Large intestine (tissue), 3 donors: Measurements from ENCODE around the gene KRTAP5-2. TPM values are rescaled to one million over a fixed set of nuclear protein-coding genes. Genes with fewer than 3 reads are reported as not detected.

Experiments
- DNase-seq, 2 donors: peaks; one replicate each; pipeline versions ENCODE4 v3.0.0 to v3.0.0-alpha.2; 2013
- H3K27ac ChIP-seq: one replicate; pipeline ENCODE4 v1.5.1; 2013; ENCODE audit warnings: low read length
- H3K27me3 ChIP-seq: 2 replicates; pipeline ENCODE4 v1.6.1; 2013; ENCODE audit warnings: low read length; ENCODE audit not compliant: control insufficient read depth, insufficient read depth
- H3K36me3 ChIP-seq: 2 replicates; pipeline ENCODE4 v1.6.1; 2013; ENCODE audit warnings: low read length; ENCODE audit not compliant: control insufficient read depth, insufficient read depth
- H3K4me1 ChIP-seq: one replicate; pipeline ENCODE4 v1.6.1; 2013; ENCODE audit warnings: low read length; ENCODE audit not compliant: control insufficient read depth, insufficient read depth
- H3K4me3 ChIP-seq: one replicate; pipeline ENCODE4 v1.5.1; 2013; ENCODE audit warnings: low read length
- H3K9me3 ChIP-seq: one replicate; pipeline ENCODE4 v1.6.1; 2013; ENCODE audit warnings: mild to moderate bottlenecking, low read depth, low read length, moderate library complexity; ENCODE audit not compliant: control insufficient read depth
- WGBS: methylation state at CpG from one replicate; pipeline ENCODE4 v1.1.5; 2013; ENCODE audit warnings: low lambda C conversion rate; ENCODE audit not compliant: insufficient coverage; 5-methylcytosine and 5-hydroxymethylcytosine counted together
- polyA plus RNA-seq: library from polyadenylated mRNA; unstranded; fragments of 120-200 nt; gene quantifications from one replicate; pipeline ENCODE4 v1.2.1, GENCODE V29; 2013

The KRTAP5-2 gene
- polyA plus RNA-seq, 1 donor, result 0.42 TPM

DNA sequence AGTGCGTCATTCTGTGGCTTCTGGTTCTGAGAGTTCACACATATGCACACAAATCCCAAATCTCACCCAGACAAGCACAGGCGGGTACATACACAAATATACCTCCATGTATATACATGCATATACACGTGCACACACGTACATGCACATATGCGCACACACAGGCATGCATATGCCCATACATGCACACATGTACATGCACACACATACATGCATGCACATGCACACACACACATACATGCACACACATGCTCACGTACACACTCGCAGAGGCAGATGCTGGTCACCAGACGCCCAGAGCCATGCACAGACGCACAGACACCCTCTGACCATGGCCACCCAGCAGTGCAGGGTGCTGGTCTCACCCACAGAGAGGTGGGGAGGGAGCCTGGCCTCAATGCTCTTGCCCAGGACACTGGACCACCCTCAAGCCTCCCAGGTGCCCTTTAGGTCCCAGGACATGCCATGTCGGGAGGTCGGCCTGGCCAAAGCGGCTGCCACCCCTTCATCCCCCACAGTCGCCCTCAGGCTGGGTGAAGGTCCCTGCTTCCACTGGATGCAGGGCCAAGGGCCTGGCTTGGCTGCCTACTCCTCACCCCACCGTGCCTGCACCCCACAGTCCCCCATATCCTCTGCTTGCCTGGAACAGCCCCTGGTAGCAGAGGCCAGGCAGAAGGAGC lies 35.5 kb downstream of the KRTAP5-2 start:
- Histone ChIP-seq H3K9me3 (peaks cover 3% of the 10 kb centered on the region), H3K36me3 (peaks cover 47% of the 10 kb centered on the region), H3K27me3 (no peaks in the 10 kb centered on the region), H3K4me3 (no peak overlapping the region), H3K4me1 (peaks cover 91% of the 10 kb centered on the region), H3K27ac (no peak overlapping the region)
- no peak for DNase-seq
- WGBS, result no CpG with 5 or more reads among the region's 14 CpGs

DNA sequence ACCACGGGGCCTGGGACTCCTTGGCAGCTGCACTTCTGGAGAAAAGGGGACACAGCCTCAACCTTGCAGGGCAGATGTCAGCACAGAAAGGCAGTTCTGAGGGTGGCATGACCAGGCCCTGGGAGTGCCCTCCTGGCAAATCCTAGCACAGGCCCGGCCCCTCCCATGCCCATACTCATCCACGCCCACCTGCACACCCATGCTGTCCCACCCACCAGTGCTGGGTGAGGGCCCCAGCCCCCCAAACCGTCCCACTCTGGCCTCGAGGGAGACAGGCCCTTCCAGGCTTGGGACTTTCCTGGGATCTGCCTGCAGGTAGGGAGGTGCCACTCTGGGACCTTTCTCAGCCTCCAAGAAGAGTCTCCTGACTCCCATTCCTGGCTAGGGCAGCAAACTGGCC lies 36.1 kb downstream of the KRTAP5-2 start:
- H3K4me3 ChIP-seq, result no peak overlapping the region
- no CpG with 5 or more reads among the region's 5 CpGs for WGBS
- peaks cover 84% of the 10 kb centered on the region for H3K4me1 ChIP-seq
- H3K27ac ChIP-seq, result no peak overlapping the region
- H3K36me3 ChIP-seq, result peaks cover 51% of the 10 kb centered on the region
- H3K9me3 ChIP-seq, result peaks cover 3% of the 10 kb centered on the region
- H3K27me3 ChIP-seq, result no peaks in the 10 kb centered on the region
- DNase-seq, result no peak

DNA sequence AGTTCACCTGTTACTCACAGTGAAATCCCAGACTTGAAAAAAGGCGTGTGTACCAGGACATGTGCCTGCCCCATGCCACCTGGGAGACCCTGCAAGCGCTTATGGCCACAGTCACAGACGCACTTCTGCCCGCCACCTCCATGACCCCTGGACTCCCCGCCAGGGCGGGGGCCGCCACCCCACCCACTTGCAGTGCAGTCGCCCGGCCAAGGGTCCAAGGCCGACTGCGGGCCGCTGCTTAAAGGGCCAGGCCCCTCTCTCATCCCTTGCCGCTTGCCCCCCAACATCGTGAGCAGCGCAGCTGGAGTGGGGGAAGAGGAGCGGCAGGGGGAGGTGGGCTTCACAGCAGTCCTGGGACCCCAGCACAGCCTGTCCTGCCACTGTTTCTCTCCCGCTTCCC lies 36.8 kb downstream of the KRTAP5-2 start:
- Histone ChIP-seq H3K4me3 (no peak overlapping the region), H3K9me3 (peaks cover 3% of the 10 kb centered on the region), H3K27ac (peak overlapping the region; percentile 4), H3K4me1 (peaks cover 78% of the 10 kb centered on the region), H3K27me3 (no peaks in the 10 kb centered on the region), H3K36me3 (peaks cover 51% of the 10 kb centered on the region)
- no CpG with 5 or more reads among the region's 17 CpGs for WGBS
- peak in 1 of 2 donors; percentile 68 for DNase-seq

DNA sequence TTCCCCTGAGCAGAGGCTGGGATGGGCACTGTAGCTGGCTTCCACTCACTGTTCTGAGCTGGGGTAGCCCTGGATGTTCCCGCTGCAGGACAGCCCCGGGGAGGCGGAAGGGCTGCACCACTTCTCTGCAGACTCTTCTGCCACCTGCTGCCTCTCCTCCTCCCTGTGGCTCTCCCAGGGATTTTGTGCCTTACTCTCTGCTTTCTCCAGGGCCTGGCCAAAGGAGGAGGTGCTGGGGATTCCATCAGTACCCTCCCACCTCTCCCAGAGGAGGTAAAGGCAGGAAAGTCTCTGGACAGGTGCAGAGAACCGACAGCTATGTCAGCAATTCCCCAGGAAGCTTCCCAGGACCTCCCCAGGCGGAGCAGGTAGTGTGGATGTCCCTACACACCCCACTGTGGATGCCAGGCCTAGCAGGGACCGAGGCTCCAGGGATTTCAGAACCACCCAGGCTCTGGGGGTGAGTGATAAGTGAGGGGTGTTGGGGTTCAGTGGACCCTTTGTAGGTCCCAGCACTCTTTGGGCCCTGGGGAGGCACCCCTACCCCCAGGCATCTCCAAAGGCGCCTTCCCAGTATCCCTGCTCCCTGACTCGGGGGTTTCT lies 37.3 kb downstream of the KRTAP5-2 start:
- DNase-seq, result no peak
- Histone ChIP-seq H3K27ac (peak overlapping the region; percentile 4), H3K4me1 (peaks cover 74% of the 10 kb centered on the region)

DNA sequence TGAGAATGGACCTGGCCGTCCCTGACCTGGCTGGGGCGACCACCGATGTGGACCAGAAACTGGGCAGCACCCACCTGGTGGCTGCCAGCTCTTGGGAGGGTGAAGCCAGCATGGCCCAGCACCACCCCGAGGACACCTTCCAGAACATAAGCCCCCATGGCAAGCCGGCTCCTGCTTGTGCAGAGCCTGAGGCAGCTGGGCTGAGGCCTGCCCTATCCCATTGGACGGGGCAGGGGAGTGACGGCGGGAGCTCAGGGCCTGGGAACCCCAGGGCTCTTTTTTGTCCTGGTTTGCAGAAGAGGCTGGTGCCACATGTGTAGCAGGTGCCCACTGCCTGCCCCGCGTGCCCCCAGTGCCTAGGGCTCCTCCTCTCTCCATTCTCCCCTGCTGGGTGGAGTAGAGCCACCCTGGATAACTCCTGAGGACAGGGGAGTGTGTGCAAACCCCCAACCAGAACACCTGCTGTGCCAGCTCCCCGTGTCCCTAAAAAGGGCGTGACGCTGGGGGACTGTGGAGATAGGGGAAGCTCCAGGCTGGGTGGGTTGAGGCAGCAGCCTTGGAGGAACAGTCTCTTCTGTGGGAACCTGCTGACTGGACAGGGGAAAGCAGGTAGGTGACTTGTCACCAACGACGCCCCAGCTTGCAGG lies 38.0 kb downstream of the KRTAP5-2 start:
- Histone ChIP-seq H3K4me1 (peaks cover 75% of the 10 kb centered on the region), H3K27me3 (no peaks in the 10 kb centered on the region), H3K36me3 (peaks cover 54% of the 10 kb centered on the region), H3K27ac (no peak overlapping the region), H3K9me3 (peaks cover 3% of the 10 kb centered on the region), H3K4me3 (no peak overlapping the region)
- DNase-seq, result no peak
- no CpG with 5 or more reads among the region's 15 CpGs for WGBS

More for the DNA sequence above, 37.3 kb downstream of the KRTAP5-2 start:
- Histone ChIP-seq H3K4me3 (no peak overlapping the region), H3K36me3 (peaks cover 52% of the 10 kb centered on the region), H3K9me3 (peaks cover 3% of the 10 kb centered on the region), H3K27me3 (no peaks in the 10 kb centered on the region)
- WGBS, result no CpG with 5 or more reads among the region's 8 CpGs

DNA sequence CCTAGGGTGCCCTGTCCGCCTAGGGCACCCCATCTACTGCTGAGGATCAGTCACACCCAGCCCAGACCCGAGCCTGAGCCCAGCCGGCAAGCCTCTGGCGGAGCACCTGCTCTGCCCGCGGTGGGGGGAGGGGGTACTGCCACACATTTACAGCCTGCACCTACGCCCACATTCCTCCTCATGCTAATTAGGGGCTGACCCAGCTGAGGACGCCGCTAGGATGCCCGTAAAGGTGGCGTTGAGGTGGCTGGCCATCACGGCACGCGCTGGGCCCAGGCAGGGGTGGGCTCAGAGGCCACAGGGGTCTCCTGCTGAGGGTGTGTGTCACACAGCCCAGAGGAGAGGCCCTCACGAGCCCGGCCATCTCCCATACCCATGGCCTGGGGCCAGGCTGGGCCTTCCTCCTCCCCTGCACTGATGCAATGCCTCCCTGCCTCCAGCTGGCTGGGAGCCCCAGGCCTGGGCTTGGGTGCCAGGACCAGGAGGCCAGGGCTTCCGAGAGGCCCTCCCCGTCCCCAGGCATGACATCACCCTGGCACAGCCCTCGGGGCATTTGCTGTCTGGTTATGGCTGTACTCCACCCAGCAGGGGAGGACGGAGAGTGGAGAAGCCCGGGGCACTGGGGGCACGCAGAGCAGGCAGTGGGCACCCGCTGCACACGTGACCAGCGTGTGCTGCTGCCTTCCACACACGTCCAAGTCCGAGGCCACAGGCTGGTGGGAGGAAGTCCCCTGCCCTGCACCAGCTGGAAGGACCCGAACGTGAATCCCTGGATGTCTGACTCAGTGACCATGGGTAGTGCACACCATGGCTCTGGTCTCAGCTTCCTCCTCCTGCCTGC lies 38.8 kb downstream of the KRTAP5-2 start:
- Histone ChIP-seq H3K27ac (peak overlapping the region; percentile 72), H3K4me1 (peaks cover 75% of the 10 kb centered on the region), H3K27me3 (no peaks in the 10 kb centered on the region), H3K36me3 (peaks cover 55% of the 10 kb centered on the region), H3K9me3 (peaks cover 3% of the 10 kb centered on the region), H3K4me3 (no peak overlapping the region)
- DNase-seq, result peak; percentile 89 to 92
- WGBS, result no CpG with 5 or more reads among the region's 29 CpGs

DNA sequence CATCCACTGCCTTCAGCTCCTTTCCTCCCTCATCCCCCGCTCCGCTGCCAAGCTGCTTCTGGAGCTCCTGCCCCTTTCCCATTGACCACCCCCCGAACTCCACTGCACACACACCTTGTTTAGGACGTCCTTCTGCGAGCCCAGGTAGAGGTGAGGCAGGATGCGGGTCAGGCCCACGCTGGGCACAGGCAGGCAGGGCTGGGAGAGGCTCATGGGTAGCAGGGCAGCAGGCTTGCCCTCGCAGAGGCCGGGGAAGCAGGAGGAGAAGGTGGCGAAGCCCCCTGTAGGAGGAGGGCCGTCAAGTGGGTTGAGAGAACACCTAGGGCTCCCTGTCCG lies 39.4 kb downstream of the KRTAP5-2 start:
- peaks cover 3% of the 10 kb centered on the region for H3K9me3 ChIP-seq
- WGBS, result no CpG with 5 or more reads among the region's 12 CpGs
- H3K27me3 ChIP-seq, result no peaks in the 10 kb centered on the region
- peaks cover 51% of the 10 kb centered on the region for H3K36me3 ChIP-seq
- H3K4me1 ChIP-seq, result peaks cover 75% of the 10 kb centered on the region
- no peak overlapping the region for H3K4me3 ChIP-seq
- H3K27ac ChIP-seq, result peak overlapping the region; percentile 72
- no peak for DNase-seq

DNA sequence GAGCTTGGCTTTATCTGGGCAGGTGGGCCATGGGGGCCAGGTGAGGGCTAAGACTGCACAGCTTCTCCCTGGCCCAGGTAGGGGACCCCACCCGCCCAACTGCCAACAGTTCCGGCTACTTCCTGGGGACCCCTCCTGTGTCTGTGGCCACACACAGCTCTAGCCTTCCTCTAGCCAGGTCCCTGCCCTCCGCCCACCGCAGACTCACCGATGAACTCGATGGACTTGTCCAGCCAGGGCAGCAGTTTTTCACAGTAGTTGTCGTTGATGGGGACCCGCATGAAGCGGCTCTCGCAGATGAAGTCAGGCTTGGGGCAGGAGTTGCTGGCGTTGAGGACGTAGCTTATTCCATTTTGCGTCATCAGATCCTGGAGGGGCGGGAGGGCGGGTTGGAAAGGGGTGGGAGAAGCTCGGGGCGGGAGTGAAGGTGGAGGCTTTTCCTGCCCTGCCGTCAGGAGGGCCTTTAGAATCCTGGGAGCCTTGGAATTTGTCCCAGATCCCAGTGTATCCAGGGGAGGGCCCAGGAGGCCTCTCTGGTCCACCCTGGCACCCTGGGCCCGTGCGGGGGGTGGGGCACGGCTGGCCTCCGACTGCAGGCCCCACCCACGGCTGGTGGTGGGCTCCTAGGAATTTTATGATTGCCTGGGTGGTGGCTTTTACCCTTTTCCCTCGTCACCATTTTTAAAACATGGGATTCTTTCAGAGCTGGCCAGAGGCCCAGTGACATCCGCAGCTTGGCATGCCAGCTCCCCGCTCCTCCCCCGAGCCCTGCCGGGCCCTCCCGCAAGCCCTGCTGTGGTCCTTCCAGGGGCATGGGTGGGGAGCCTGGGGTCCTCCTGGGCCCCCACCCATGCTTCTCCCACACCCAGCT lies 40.0 kb downstream of the KRTAP5-2 start:
- Histone ChIP-seq H3K4me3 (no peak overlapping the region), H3K36me3 (peaks cover 45% of the 10 kb centered on the region), H3K27ac (peak overlapping the region; percentile 72), H3K9me3 (peaks cover 3% of the 10 kb centered on the region), H3K4me1 (peaks cover 74% of the 10 kb centered on the region), H3K27me3 (no peaks in the 10 kb centered on the region)
- peak; percentile 63 to 66 for DNase-seq
- WGBS, result no CpG with 5 or more reads among the region's 29 CpGs

DNA sequence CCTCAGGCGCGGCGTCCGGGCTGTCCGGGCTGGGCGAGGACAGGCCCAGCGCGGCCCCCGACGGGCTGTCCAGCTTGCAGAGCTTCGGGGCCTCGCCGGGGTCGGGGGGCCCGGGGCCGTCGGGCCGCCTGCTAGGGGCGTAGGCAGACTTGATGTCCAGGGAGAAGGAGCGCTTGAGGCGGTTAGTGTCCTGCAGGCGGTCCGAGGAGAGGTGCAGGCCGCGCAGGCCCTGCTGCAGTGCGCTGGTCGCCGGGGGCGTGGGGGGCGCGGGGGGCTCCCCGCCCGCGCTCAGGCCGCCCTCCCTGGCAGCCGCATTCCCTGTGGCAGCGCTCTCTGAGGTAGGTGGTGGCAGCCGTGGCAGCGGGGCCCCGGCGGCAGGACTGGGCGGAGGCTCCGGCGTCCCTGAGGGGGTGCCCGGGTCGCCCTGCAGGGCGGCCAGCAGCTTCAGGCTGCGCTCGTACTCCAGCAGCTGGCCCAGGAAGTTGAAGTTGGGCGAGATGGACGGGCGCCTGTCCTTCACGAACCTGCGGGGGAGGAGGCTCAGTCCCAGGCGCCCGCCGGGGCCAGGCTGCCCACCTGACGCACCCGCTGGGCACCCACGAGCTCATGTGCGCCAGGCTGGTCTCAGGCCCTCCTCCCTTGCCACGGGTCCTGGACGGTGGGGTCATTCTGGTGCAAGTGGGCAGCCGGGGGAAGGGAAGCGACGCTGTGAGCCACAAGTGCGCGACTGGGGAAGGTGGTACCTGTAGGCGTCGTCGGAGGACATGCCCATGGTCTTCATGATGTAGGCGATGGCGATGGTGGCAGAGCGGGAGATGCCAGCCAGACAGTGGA lies 40.8 kb downstream of the KRTAP5-2 start:
- Histone ChIP-seq H3K9me3 (peaks cover 3% of the 10 kb centered on the region), H3K27ac (peak overlapping the region; percentile 61), H3K36me3 (peaks cover 37% of the 10 kb centered on the region), H3K4me3 (no peak overlapping the region), H3K4me1 (peaks cover 69% of the 10 kb centered on the region), H3K27me3 (no peaks in the 10 kb centered on the region)
- no peak for DNase-seq
- WGBS, result no CpG with 5 or more reads among the region's 74 CpGs
